ENCODE measurements around the gene NIT1. TPM values are rescaled to one million over a fixed set of nuclear protein-coding genes. Genes with fewer than 3 reads are reported as not detected.
A peak's percentile ranks its signal among the peaks of the same experiment; 100 is the strongest.

NIT1 gene
- polyA plus RNA-seq, 6 donors from 2014 or later, result 21.3 to 30.1 (median 25.6) TPM

GRCh38 chr1:161168906-161169305 is 51.0 kb downstream of the NIT1 start:
- no peaks in the 10 kb centered on the region for H3K27me3 Mint-ChIP-seq
- peaks cover 33 to 55% (median 48%) of the 10 kb centered on the region in 3 donors for H3K4me1 Mint-ChIP-seq
- H3K9me3 Mint-ChIP-seq, result no peaks in the 10 kb centered on the region
- H3K27ac Mint-ChIP-seq, result peak overlapping the region in 2 of 6 donors; percentile 34 to 78
- H3K4me3 Mint-ChIP-seq, result peak overlapping the region in 5 of 8 donors; percentile 47 to 88 (median 76)
- ATAC-seq (ENCODE audit: low read depth in 2 of 2) (no peak), DNase-seq (no peak)
- H3K36me3 Mint-ChIP-seq, result peaks cover 7 to 22% of the 10 kb centered on the region in 2 donors

Other genes starting within 250 kb of the NIT1 start
- not detected for gene ITLN1, start 232.9 kb upstream of the NIT1 start, polyA plus RNA-seq (ENCODE audit: low read depth in 6 of 6)
- not detected for gene ITLN2, start 163.3 kb upstream of the NIT1 start, polyA plus RNA-seq (ENCODE audit: low read depth in 6 of 6)
- gene F11R, start 97.0 kb upstream of the NIT1 start, polyA plus RNA-seq (ENCODE audit: low read depth in 6 of 6), result 1 to 10 TPM; 5.2 to 9.2 (median 6.7) TPM
- 100 to 1,000 TPM; 477 to 790 (median 657) TPM for gene TSTD1, start 79.1 kb upstream of the NIT1 start, polyA plus RNA-seq (ENCODE audit: low read depth in 6 of 6)
- 10 to 100 TPM in 3 of 6 donors, 1 to 10 TPM in 3; 4.4 to 23.9 (median 9.7) TPM for gene USF1, start 72.1 kb upstream of the NIT1 start, polyA plus RNA-seq (ENCODE audit: low read depth in 6 of 6)
- 100 to 1,000 TPM in 1 of 6 donors, 10 to 100 TPM in 5; 42.4 to 154 (median 82.6) TPM for gene ARHGAP30, start 48.2 kb upstream of the NIT1 start, polyA plus RNA-seq (ENCODE audit: low read depth in 6 of 6)
- not detected for gene NECTIN4, start 28.5 kb upstream of the NIT1 start, polyA plus RNA-seq (ENCODE audit: low read depth in 6 of 6)
- 1 to 10 TPM in 5 of 6 donors, not detected in 1; 1.3 to 4.4 (median 2.3) TPM for gene KLHDC9, start 19.7 kb upstream of the NIT1 start, polyA plus RNA-seq (ENCODE audit: low read depth in 6 of 6)
- gene PFDN2, start 68 bp upstream of the NIT1 start, polyA plus RNA-seq (ENCODE audit: low read depth in 6 of 6), result 10 to 100 TPM; 64.0 to 93.7 (median 88.7) TPM
- 10 to 100 TPM; 36.4 to 55.3 (median 39.2) TPM for gene DEDD, start 14.6 kb downstream of the NIT1 start, polyA plus RNA-seq (ENCODE audit: low read depth in 6 of 6)
- 100 to 1,000 TPM; 119 to 151 (median 133) TPM for gene UFC1, start 35.9 kb downstream of the NIT1 start, polyA plus RNA-seq (ENCODE audit: low read depth in 6 of 6)
- gene USP21, start 41.4 kb downstream of the NIT1 start, polyA plus RNA-seq (ENCODE audit: low read depth in 6 of 6), result 10 to 100 TPM; 13.1 to 33.0 (median 18.5) TPM
- 10 to 100 TPM; 12.7 to 20.3 (median 14.0) TPM for gene PPOX, start 48.3 kb downstream of the NIT1 start, polyA plus RNA-seq (ENCODE audit: low read depth in 6 of 6)
- 10 to 100 TPM; 37.8 to 51.6 (median 45.6) TPM for gene B4GALT3, start 59.4 kb downstream of the NIT1 start, polyA plus RNA-seq (ENCODE audit: low read depth in 6 of 6)
- under 1 TPM in 1 of 6 donors, not detected in 5; 0.03 TPM for gene ADAMTS4, start 80.9 kb downstream of the NIT1 start, polyA plus RNA-seq (ENCODE audit: low read depth in 6 of 6)
- 10 to 100 TPM; 66.1 to 98.8 (median 87.7) TPM for gene NDUFS2, start 84.3 kb downstream of the NIT1 start, polyA plus RNA-seq (ENCODE audit: low read depth in 6 of 6)
- gene FCER1G, start 97.2 kb downstream of the NIT1 start, polyA plus RNA-seq (ENCODE audit: low read depth in 6 of 6), result 10 to 100 TPM in 4 of 6 donors, 1 to 10 TPM in 2; 4.9 to 28.0 (median 12.4) TPM
- gene APOA2, start 105.5 kb downstream of the NIT1 start, polyA plus RNA-seq (ENCODE audit: low read depth in 6 of 6), result not detected
- 1 to 10 TPM; 1.5 to 5.8 (median 4.4) TPM for gene TOMM40L, start 108.0 kb downstream of the NIT1 start, polyA plus RNA-seq (ENCODE audit: low read depth in 6 of 6)
- gene NR1I3, start 120.1 kb downstream of the NIT1 start, polyA plus RNA-seq (ENCODE audit: low read depth in 6 of 6), result not detected
- not detected for gene PCP4L1, start 140.6 kb downstream of the NIT1 start, polyA plus RNA-seq (ENCODE audit: low read depth in 6 of 6)
- not detected for gene MPZ, start 191.9 kb downstream of the NIT1 start, polyA plus RNA-seq (ENCODE audit: low read depth in 6 of 6)
- 100 to 1,000 TPM; 186 to 393 (median 238) TPM for gene SDHC, start 196.3 kb downstream of the NIT1 start, polyA plus RNA-seq (ENCODE audit: low read depth in 6 of 6)
- gene CFAP126, start 249.8 kb downstream of the NIT1 start, polyA plus RNA-seq (ENCODE audit: low read depth in 6 of 6), result not detected

Measured in naive B cell (primary cell).